ENCODE results near the gene PLEKHM2.

The PLEKHM2 gene

DNA sequence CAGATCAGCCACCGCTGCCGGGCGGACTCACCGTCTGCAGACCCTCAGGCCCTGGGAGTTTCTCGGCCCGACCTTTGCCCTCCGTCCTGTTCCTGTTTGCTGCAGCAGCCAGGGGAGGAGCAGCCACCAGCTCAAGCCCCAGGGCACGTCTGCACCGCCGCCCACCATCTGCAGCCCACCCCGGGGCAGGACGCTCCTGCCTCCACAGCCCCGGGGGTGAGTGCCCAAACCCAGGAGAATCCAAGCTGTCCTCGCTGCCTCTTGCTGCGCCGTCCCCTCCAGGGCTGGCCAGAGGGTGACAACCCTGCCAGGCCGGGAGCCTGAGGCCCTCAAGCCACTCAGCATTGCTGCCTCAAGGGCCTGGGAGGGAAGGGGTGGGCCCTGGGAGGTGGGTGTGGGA lies 50.8 kb downstream of the PLEKHM2 start:
- Histone ChIP-seq H3K9me3 (ENCODE audit: low read length) (no peaks in the 10 kb centered on the region), H3K4me3 (ENCODE audit: low read depth, low read length, poor library complexity, severe bottlenecking) (no peak overlapping the region), H3K79me2 (ENCODE audit: insufficient read depth, low read length) (no peaks in the 10 kb centered on the region), H3K4me2 (ENCODE audit: low read length) (no peak overlapping the region), H3K36me3 (ENCODE audit: insufficient read depth, low read length) (peaks cover 34% of the 10 kb centered on the region), H2AFZ (ENCODE audit: low read length) (no peak overlapping the region), H3K4me1 (ENCODE audit: insufficient read depth, low read length, severe bottlenecking) (no peaks in the 10 kb centered on the region), H3F3A (ENCODE audit: insufficient read depth, low read length) (no peaks in the 10 kb centered on the region), H3K27ac (ENCODE audit: low read depth, low read length, poor library complexity, severe bottlenecking) (no peak overlapping the region), H4K20me1 (ENCODE audit: insufficient read depth, low read length) (no peaks in the 10 kb centered on the region), H3K9ac (ENCODE audit: low read length) (no peak overlapping the region), H3K27me3 (ENCODE audit: insufficient read depth, low read length) (no peaks in the 10 kb centered on the region), H3K9me2 (ENCODE audit: low read depth, low read length) (no peaks in the 10 kb centered on the region)
- no peak for TF ChIP-seq CTCF (IDR thresholded peaks at IDR 0.05; ENCODE audit: low read length)
- no peak for TF ChIP-seq EZH2 (IDR thresholded peaks at IDR 0.05; ENCODE audit: borderline replicate concordance, low read length)

- Histone ChIP-seq H3K27me3 (ENCODE audit: insufficient read depth, low read length) (no peaks in the 10 kb centered on the region), H3F3A (ENCODE audit: insufficient read depth, low read length) (no peaks in the 10 kb centered on the region), H3K4me2 (ENCODE audit: low read length) (no peak overlapping the region), H3K9ac (ENCODE audit: low read length) (no peak overlapping the region), H3K27ac (ENCODE audit: low read depth, low read length, poor library complexity, severe bottlenecking) (no peak overlapping the region), H3K79me2 (ENCODE audit: insufficient read depth, low read length) (no peaks in the 10 kb centered on the region), H3K9me2 (ENCODE audit: low read depth, low read length) (no peaks in the 10 kb centered on the region), H3K4me1 (ENCODE audit: insufficient read depth, low read length, severe bottlenecking) (no peaks in the 10 kb centered on the region), H2AFZ (ENCODE audit: low read length) (no peak overlapping the region), H3K9me3 (ENCODE audit: low read length) (no peaks in the 10 kb centered on the region), H4K20me1 (ENCODE audit: insufficient read depth, low read length) (no peaks in the 10 kb centered on the region), H3K36me3 (ENCODE audit: insufficient read depth, low read length) (peaks cover 31% of the 10 kb centered on the region), H3K4me3 (ENCODE audit: low read depth, low read length, poor library complexity, severe bottlenecking) (no peak overlapping the region)
- TF ChIP-seq CTCF (IDR thresholded peaks at IDR 0.05; ENCODE audit: low read length), result no peak
Observed at GRCh38 chr1:15735304-15736037, 51.4 kb downstream of the PLEKHM2 start.

DNA sequence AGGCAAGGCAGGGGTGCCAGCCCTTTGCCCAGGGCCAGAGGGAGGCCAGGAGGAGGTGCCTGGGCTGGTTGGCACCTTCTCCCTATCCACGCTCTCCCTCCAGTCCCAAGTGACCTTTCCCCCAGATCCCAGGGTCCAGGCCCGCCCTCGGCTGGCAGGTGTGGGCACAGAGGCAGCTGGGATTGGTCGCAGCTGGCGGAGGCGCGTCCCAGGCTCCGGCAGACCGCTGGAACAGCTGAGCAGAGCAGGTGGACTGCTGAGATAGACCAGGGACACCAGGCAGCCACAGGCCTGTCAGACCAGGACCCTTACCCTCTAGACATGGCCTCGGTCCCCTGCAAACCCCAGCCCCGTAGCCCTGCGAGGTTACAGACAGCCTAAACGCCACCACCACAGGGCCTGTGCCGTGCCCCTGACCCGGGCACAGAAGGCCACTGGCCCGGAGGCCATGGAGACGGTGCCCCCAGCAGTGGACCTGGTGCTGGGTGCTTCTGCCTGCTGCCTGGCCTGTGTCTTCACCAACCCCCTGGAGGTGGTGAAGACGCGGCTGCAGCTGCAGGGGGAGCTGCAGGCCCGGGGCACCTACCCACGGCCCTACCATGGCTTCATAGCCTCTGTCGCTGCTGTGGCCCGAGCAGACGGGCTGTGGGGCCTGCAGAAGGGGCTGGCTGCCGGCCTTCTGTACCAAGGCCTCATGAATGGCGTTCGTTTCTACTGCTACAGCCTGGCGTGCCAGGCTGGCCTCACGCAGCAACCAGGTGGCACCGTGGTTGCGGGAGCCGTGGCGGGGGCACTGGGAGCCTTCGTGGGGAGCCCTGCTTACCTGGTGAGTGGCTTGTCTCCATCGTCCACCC lies 52.1 kb downstream of the PLEKHM2 start, which contains the start of gene SLC25A34:
Gene SLC25A34, plus strand, starts transcription at position 221 of the 854 bp plus-strand sequence. Its CDS starts 228 bp downstream, at position 449.
- Histone ChIP-seq H3K4me1 (ENCODE audit: insufficient read depth, low read length, severe bottlenecking) (no peaks in the 10 kb centered on the region), H3K27ac (ENCODE audit: low read depth, low read length, poor library complexity, severe bottlenecking) (no peak within 1 kb of the TSS), H2AFZ (ENCODE audit: low read length) (no peak within 1 kb of the TSS), H3K9ac (ENCODE audit: low read length) (no peak within 1 kb of the TSS), H3K9me2 (ENCODE audit: low read depth, low read length) (no peaks in the 10 kb centered on the region), H3K4me2 (ENCODE audit: low read length) (no peak within 1 kb of the TSS), H3F3A (ENCODE audit: insufficient read depth, low read length) (no peaks in the 10 kb centered on the region), H3K9me3 (ENCODE audit: low read length) (no peaks in the 10 kb centered on the region), H4K20me1 (ENCODE audit: insufficient read depth, low read length) (no peaks in the 10 kb centered on the region), H3K36me3 (ENCODE audit: insufficient read depth, low read length) (peaks cover 23% of the 10 kb centered on the region), H3K79me2 (ENCODE audit: insufficient read depth, low read length) (no peaks in the 10 kb centered on the region), H3K27me3 (ENCODE audit: insufficient read depth, low read length) (no peaks in the 10 kb centered on the region), H3K4me3 (ENCODE audit: low read depth, low read length, poor library complexity, severe bottlenecking) (no peak within 1 kb of the TSS)
- TF ChIP-seq CTCF (IDR thresholded peaks at IDR 0.05; ENCODE audit: low read length), result no peak
- no peak for TF ChIP-seq EZH2 (IDR thresholded peaks at IDR 0.05; ENCODE audit: borderline replicate concordance, low read length)

Data from OCI-LY1 (cell line).